HG02970 (cell line): ENCODE data around the gene ELMO1.

ENCODE experiments used
- ATAC-seq: cut with Tn5 transposase; IDR thresholded peaks from one replicate; pipeline ENCODE4 v1.9.1; 2021; ENCODE audit warnings: mild to moderate bottlenecking, moderate library complexity, moderate number of reproducible peaks; ENCODE audit not compliant: unreplicated experiment, low FRiP score

The ELMO1 gene

DNA sequence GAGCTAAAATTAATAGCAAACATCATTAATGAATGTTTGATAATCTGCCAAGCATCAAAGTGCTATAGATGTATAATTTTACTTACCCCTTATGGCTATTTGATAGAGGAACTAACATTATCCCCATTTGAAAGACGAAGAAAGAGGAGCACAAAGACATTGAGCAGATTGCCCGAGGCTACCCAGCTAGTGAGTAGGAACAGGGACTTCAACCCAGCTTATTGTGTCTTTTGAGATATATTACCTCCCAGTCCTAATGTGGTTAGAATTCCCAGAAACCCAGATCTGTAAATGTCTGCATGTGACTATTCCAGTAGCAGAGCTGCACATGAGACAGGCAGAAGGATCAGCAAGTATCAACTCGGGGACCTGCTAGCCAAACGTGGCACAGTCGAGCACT is 564.3 kb downstream of the ELMO1 start:
- no peak for ATAC-seq

- no peak for ATAC-seq
Measured at GRCh38 chr7:36881233-36881874, 567.3 kb downstream of the ELMO1 start.

- ATAC-seq: no peak
Measured at GRCh38 chr7:36880108-36880507, 568.6 kb downstream of the ELMO1 start.

- ATAC-seq: no peak
Measured at GRCh38 chr7:36879021-36879420, 569.6 kb downstream of the ELMO1 start.

DNA sequence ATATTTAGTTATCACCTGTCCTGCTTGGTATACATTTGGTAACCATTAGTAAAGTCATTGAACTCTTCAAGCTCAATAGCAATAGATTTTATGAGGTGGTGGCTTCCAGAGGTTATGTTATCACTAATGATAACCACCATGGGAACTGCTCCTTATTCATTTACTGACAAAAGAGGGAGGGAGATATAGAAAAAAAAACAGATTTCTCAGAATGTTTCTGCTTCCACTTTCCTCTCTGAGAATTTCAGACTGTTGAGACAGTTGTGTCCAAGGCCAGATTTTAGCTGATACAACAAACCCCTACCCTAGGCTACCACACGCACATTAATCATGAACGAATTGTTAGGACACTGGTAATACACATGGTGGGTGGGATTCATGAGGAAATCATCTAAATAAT is 570.4 kb downstream of the ELMO1 start:
- ATAC-seq: no peak

DNA sequence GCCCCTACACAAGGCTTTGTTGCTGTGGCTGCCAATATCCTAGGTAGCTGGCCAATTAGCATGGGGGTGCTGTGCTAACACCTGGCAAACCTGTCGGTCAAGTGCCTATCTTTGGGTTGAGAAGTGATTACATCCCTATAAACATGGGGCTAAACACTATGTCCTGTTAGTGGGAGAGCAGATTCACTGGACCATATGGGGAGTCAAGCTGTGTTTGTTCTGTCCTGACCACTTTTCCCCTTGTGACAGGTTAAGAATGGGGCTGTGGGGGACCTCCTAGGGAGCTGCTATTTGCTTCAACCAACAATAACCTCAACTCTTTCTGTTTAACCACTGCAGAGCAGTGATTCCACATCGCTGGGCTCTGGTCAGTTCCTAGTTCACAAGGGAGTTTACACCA is 572.9 kb downstream of the ELMO1 start:
- ATAC-seq: no peak

DNA sequence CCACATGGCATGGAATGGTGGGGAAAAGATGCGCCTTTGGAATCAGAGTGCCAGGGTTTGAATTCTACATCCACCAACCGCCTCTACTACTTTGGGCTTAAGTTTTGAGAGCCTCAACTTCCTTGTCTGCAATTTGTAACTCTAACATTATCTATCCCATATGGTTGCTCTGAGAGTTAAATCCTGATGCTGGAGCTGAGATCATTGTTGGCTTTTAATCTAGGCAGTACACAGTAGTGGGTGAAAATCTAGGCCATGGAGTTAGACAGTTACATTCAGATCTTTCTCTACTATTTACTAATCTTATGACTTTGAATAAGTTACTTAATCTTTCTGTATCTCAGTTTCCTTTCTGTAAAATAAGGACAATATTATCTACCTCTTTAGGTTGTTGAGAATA is 574.6 kb downstream of the ELMO1 start:
- no peak for ATAC-seq

GRCh38 chr7:36871863-36872262 is 576.8 kb downstream of the ELMO1 start:
- no peak for ATAC-seq

- ATAC-seq: no peak
Measured at GRCh38 chr7:36871355-36871738, 577.3 kb downstream of the ELMO1 start.

- ATAC-seq: no peak
Measured at GRCh38 chr7:36870625-36871354, 577.9 kb downstream of the ELMO1 start.

DNA sequence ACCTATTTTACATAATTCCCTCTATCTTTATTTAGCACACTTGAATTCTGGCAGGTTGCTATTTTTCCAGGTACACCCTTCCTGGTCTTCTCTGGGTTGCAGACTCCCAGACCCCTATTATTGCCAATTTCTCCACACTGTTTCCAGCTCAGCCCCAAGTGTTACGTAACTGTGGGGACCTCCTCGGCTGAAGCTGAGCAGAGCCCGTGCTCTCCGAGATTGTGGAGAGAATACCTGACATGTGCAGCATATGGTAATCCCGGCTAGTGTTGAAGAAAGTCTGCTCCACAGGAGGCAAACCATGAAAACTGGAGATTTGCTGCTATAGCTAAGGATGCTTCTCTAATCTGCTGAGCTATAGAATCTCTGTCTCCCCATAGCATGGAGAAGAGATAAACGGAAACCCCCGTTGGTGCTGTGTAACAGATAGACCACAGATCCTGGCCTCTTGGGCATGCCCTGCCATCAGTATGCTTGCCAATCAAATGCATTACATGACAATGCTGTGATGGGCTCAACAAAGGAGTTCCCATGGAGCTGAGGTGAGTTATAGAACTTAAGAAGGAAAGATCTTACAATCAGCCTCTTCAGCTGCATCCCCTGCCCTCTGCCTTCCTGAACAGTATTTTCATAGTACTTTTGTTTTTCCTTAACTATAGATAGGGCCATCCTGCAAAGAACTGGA is 579.8 kb downstream of the ELMO1 start:
- ATAC-seq: no peak

- no peak for ATAC-seq
Measured at GRCh38 chr7:36865019-36865418, 583.6 kb downstream of the ELMO1 start.

DNA sequence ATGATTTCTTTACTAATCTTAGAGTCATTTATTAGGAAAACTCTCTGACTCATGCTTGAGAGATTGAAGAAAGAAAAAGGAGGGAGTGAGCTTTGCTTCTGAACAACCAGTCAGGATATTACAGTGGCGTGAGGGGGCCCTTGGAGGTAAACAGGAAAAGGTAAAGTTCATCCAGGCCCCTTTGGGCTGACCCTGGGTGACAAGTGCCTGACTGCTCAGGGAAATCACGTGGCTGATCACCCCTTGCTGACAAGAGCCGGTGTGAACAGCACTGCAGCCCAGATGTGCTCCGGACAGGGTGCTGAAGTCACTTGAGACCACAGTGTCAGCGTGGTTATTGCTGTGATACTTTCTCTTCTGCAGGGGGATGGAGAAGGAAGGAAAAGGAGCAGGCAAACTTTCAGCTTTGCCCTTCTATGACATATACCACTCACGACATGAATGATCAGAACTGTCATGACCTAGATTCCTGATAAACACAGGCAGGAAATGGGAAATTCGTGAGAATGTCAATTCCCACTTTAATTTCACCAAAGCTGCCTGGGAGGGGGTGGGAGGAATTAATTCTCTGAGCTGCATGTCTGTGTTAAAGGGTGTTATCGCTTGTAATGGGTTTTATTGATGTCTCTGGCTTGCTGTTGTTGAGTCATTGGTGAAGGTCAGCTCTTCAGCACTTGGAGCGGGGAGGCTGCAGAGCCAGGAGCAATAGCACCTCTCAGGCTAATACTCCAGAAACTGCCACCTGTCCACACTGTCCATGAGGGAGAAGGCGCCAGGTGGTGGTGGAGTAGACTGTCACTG is 584.6 kb downstream of the ELMO1 start:
- no peak for ATAC-seq

DNA sequence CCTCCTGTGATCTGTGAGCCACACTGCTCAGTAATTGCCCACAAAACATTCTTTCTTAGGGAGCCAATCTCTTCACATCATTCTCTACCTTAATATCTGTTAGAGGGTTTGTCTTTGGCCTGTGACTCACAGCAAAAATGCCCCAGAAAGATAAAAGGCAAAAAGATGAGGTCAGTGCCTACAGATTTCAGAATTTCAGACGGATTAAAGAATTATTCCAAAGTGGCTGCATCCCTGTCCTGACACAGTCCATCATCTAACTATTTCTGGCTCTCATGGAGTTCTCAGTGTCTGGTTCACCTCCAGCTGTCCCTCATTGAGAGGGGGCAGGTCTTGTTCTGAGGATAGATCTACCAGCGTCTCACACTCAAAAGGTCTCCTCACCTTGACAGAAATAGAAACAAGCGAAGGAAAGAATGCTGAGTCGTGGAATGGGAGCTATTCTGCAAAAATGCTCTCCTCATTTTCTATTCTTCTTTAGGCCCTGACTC is 585.8 kb downstream of the ELMO1 start:
- ATAC-seq: no peak

DNA sequence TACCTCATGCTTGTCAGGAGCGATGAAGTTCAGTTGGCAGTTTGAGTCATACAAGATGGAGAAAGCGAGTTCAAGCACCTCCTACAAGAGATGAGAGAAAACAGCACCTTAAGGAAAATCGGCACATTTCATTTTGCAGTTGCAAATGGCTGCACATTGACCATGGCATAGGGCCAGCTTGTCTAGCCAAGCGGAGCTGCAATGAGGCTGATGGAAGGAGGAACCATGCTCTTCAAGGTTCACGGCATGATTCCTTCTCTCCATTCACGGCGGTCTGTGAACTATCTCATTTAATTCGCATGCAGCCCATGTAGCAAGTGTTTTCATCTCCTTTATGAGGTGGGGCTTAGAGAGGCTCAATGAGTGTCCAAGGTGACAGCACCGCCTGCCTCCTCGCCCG is 587.0 kb downstream of the ELMO1 start:
- no peak for ATAC-seq

- no peak for ATAC-seq
Measured at GRCh38 chr7:36860681-36861080, 588.0 kb downstream of the ELMO1 start.

GRCh38 chr7:36855330-36855729 is 593.3 kb downstream of the ELMO1 start:
- ATAC-seq: no peak

DNA sequence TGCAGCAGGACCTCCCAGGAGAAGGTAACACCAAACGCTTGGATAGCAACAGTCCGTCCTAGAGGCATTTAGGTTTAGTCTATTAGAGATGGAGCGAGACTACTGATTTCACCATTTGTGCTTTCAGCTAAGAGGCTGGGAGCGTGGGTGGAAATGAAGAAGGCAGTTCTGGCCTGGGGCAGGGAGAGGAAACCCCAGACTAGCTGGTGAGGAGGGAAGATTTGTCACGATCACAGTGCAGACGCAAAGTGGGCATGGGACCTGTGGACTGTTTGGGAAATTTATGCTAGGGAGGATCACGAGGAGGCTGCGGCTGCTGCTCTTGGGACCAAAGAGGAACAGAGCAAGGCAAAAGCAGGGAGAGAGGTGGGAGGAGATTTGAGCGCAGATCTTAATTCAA is 594.0 kb downstream of the ELMO1 start:
- no peak for ATAC-seq

- ATAC-seq: no peak
Measured at GRCh38 chr7:36852931-36853330, 595.7 kb downstream of the ELMO1 start.

- ATAC-seq: no peak
Measured at GRCh38 chr7:36852017-36852416, 596.6 kb downstream of the ELMO1 start.

DNA sequence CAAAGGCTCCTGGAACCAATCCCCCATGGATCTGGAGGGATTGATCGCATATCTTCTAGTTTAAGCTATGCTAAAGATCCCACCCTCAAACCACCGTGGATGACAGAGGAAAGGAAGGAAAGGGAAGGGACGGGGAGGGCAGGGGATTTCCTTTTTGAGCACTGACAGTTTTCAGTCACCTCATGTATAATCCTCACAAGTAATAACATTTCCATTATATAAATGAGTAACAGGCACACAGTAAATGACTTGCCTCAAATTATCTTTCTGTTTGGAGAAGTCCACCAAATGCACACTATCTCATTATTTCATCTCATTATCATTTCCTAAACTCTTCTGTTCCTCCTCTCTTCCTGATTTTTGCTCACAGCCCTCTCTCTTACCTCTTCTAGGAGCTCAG is 597.3 kb downstream of the ELMO1 start:
- no peak for ATAC-seq
